Activated T-helper 9 cell treated with anti-CD3 and anti-CD28 coated beads, Interleukin-2, amount 50 U/mL, for 16 hours (primary cell): ENCODE results near the gene GGCX.
"Not testable (repeated sequence)": the region's sequence is repeated elsewhere in the genome, so short reads cannot be mapped to it uniquely, and the experiment has no call there.

Experiments used
- DNase-seq: peaks from one replicate; pipeline ENCODE4 v3.0.0-alpha.2; 2020; ENCODE audit warnings: low read depth

The GGCX gene

DNA sequence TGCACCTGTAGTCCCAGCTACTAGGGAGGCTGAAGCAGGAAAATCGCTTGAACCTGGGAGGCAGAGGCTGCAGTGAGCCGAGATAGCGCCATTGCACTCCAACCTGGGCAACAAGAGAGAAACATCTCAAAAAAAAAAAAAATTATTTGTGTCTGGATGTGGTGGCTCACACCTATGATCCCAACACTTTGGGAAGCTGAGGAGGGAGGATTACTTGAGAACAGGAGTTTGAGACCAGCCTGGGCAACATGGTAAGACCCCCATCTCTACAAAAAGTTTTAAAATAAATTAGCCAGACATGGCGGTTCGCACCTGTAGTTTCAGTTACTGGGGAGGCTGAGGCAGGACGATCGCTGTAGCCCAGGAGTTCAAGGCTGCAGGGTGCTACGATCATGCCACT lies 14.4 kb upstream of the GGCX start:
- no peak for DNase-seq

GRCh38 chr2:85566265-85566664 lies 5.0 kb upstream of the GGCX start:
- no peak for DNase-seq

DNA sequence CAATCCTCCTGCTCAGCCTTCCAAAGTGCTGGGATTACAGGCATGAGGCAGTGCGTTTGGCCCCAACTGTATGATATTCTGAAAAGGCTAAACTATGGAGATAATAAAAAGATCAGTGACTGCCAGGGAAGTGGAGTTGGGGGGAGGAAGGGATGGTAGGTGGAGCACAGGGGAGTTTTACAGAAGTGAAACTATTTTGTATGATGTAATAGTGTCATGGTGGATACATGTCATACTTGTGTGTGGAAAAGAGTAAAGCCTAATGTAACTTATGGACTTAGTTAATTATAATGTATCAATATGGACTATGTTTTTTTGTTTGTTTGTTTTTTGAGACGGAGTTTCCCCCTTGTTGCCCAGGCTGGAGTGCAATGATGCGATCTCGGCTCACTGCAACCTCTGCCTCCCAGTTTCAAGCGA lies 2.9 kb upstream of the GGCX start:
- DNase-seq, result no peak

GRCh38 chr2:85560812-85561279 lies 447 bp downstream of the GGCX start:
- no peak for DNase-seq

DNA sequence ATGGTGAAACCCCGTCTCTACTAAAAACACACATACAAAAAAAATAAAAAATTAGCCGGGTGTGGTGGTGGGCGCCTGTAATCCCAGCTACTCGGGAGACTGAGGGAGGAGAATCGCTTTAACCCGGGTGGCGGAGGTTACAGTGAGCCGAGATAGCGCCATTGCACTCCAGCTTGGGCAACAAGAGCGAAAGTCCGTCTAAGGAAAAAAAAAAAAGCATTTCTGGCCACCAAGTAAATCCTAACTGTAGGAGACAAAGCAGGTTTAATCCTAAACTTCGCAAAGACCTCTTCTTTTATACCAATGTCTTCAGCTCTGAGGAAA lies 928 bp downstream of the GGCX start:
- not testable (repeated sequence) for DNase-seq

GRCh38 chr2:85558160-85558559 lies 3.1 kb downstream of the GGCX start:
- DNase-seq, result no peak

DNA sequence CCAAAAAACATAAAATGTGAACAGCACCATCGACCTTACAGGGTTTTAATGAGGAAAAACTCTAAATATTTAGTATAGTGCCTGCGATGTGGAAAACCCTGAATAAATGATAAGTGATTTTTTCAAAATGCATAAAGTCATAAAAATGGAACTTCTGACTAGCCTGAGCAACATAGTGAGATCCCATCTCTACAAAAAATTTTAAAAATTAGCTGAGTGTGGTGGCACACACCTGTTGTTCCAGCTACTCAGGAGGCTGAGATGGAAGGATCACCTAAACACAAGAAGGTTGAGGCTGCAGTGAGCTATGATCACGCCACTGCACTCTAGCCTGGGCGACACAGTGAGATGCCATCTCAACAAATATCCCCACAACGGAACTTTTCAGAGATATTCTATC lies 4.2 kb downstream of the GGCX start:
- DNase-seq, result no peak

DNA sequence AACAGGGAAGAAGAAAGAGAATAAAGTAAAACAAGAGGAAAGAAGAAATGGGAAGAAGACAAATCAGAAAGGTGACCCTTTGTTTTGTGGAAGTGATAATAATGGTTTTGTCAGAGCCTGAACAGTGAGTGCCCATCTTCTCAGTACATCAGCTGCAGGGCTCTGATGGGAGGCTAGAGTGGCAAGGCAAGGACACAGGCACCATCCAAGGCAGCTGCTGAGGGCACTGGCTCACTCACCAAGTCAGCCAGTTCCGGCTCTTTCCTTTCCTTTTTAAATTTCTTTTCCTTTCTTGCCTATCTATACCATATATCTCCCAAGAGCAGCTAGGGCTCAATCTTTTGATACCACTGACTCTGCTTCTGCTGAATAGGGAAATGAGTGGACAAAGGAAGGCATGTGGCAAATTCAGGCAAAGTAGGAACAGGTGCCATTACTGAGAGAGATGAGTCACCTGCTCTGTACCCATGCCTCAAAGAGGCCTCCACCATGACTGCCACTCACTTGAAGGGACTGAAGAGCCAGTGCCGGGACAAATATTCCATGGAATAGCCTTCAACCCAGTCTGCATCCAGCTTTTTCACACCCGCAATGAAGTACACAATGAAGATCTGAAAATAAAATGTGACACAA lies 6.2 kb downstream of the GGCX start:
- no peak for DNase-seq

DNA sequence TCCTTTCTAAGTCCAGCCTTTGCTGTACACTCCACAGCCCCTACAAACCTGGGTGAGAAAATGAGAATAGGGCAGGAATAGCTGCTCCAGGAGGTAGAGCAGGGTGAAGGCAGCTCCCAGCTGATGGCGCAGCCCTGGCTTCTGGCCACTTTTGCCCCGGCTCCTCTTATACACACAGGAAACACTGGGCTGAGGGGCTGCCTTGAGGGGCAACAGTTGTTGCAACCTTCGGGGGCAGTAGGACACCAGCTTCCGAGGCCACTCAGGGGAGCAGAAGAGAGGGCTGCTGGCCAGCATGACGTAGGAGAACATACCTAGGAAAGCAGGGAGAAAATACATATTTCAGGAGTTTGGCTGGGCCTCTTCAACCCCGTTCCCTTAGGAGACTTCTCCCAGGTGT lies 8.1 kb downstream of the GGCX start:
- DNase-seq, result no peak

GRCh38 chr2:85551698-85552678 lies 9.3 kb downstream of the GGCX start:
- peak; percentile 73 for DNase-seq

GRCh38 chr2:85550486-85550885 lies 10.8 kb downstream of the GGCX start:
- no peak for DNase-seq

DNA sequence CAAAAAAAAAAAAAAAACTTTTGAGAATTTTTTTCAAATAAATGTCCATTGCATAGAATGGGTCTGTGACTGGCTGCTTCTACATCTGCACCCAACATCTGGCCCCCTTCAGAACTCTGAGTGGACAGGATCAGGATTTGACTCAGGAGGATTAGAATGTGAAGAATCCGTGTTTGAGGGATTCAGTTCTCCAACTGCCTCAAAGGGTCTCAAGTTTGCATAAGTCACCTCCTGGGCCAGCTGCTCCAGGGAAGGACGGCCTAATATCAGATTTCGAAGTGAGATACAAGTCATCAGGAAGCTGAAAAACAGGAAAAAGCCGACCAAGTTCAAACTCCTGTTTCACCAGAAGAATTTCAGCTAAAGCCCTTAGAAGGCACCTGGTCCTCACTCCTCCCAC lies 11.5 kb downstream of the GGCX start:
- DNase-seq, result no peak

GRCh38 chr2:85549095-85549494 lies 12.2 kb downstream of the GGCX start:
- no peak for DNase-seq

DNA sequence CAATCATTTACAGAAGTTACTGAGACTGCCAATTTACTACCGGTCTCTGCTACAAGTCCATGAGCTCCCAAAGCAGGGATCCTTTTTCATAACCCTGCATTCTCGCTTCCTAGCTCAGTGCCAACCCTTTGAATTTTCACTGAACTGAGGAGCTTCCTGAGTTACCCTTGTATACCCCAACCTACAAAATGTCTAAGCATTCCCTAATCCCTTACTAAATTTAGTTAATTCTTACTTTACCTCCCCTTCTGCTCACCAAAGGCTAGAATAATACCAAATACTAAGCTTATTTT lies 12.7 kb downstream of the GGCX start:
- no peak for DNase-seq

DNA sequence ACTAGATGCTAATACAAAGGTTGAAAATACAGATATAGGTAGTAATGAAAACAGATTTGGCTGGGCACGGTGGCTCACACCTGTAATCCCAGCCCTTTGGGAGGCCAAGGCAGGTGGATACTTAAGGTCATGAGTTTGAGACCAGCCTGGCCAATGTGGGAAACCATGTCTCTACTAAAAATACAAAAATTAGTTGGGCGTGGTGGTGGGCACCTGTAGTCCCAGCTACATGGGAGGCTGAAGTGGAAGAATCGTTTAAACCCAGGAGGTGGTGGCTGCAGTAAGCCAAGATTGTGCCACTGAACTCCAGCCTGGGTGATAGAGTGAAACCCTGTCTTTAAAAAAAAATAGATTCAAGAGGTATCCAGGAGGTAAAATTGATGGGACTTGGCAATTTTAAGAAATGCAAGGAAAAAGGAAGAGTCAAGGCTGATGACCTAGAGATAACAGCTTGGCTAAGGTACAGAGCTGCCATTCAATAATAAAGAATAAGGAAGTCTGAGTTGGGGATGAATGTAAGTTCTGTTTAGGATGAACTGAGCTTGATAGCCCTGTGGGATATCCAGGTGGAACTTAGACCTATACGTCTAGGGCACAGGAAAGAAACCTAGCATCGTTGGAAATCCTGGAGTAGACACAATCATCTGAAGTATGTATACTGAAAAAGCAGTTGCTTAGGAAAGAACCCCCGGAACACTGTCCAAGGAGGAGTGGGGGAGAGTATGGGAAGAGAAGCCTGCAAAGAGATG lies 13.3 kb downstream of the GGCX start:
- DNase-seq, result no peak

DNA sequence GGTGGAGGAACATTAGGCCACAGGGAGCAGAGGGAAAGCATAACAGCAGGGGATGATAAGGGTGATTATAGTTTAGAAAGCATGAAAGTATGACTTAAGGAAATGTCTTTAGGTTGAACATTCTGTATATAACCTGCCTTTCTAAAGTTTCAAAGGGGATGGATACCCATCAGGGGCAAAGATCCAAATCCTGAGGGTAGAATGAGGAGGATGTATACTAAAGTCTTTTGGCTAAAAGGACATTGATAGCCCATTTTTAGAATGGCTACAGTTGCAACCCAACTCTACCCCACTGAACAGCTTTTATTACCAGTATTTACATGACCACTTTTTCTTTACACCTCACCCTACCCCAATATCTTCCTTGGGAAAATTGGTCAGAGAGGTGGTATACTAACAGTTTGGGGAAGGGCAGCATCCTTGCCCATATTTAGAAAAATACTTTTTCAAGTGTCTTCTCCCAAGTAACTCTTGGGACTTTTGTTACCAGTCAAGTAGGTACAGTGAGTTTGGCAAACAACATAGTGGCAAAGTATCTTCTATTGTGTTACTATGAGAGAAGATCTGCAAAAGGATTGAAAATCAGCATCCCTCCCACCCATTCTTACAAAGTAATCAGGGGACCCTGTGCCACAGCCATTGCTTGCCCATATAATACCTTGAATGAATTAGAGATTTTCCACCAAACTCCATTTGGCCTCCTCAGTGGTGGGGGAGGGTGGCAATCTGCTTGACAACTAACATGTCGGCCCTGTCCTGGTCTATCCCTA lies 14.0 kb downstream of the GGCX start:
- DNase-seq, result no peak

DNA sequence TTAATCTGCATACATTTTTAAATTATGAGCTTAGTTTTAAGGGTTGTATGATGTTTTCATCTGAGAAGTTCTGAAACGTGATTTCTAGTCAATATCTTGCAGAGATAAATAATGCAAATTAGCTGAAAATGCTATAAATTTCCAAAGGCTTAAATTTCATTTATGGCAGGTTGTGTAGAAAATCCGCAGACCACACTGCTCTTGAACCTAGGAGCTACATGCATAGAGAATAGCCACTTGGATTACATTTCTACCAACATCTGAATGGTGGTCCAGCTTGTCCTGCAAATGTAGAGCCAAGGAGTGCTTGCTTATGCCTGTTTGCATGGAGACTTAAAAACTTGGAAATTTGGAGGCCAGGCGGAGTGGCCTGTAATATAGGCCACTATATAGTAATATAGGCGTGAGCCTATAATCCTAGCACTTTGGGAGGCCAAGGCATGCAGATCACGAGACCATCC lies 15.5 kb downstream of the GGCX start:
- no peak for DNase-seq

- not testable (repeated sequence) for DNase-seq
Measured at GRCh38 chr2:85544915-85545779, 16.1 kb downstream of the GGCX start.

GRCh38 chr2:85544254-85544691 lies 17.0 kb downstream of the GGCX start:
- DNase-seq, result not testable (repeated sequence)

- no peak for DNase-seq
Measured at GRCh38 chr2:85542777-85543176, 18.5 kb downstream of the GGCX start.
